ENCODE results near the gene PDE1C. TPM values are rescaled to one million over a fixed set of nuclear protein-coding genes. Genes with fewer than 3 reads are reported as not detected.

PDE1C gene
- total RNA-seq, 2 experiments from 2014 or later = not detected

GRCh38 chr7:32034052-32034451 is 36.2 kb downstream of the PDE1C start:
- Histone ChIP-seq H3K4me2 (ENCODE audit: low read length) (no peak overlapping the region), H3K9me3 (ENCODE audit: low read length) (no peaks in the 10 kb centered on the region), H4K20me1 (ENCODE audit: insufficient read depth, low read length) (no peaks in the 10 kb centered on the region), H3K79me2 (ENCODE audit: insufficient read depth, low read depth, low read length) (no peaks in the 10 kb centered on the region), H3K36me3 (ENCODE audit: insufficient read depth, low read length) (no peaks in the 10 kb centered on the region), H2AFZ (ENCODE audit: low read length) (no peak overlapping the region), H3K4me3 (ENCODE audit: low read depth, low read length, poor library complexity, severe bottlenecking) (no peak overlapping the region), H3K27ac (ENCODE audit: low read depth, low read length, poor library complexity, severe bottlenecking) (no peak overlapping the region), H3K4me1 (ENCODE audit: insufficient read depth, low read length, poor library complexity, severe bottlenecking) (no peaks in the 10 kb centered on the region), H3K9me2 (ENCODE audit: insufficient read depth, low read length) (no peaks in the 10 kb centered on the region)
- ChIA-PET POLR2A (interaction anchor here (0.7 kb wide), 2 partner anchors 577 to 1082 kb away, joined by 3 to 4 read pairs; no protein-coding TSS in a partner anchor), CTCF (ENCODE audit: unreplicated experiment) (no interaction called here)
- TF ChIP-seq EZH2phosphoT487 (IDR thresholded peaks at IDR 0.05; ENCODE audit: borderline replicate concordance, low read depth, low read length) (no peak), CTCF (conservative IDR thresholded peaks at IDR 0.05; ENCODE audit: low read length) (no peak)
- BruUV-seq (replicated peaks) = no TSS peak
- intact Hi-C loops (cut with micrococcal nuclease; ENCODE audit: unreplicated experiment) = no loop called here
- no peak for DNase-seq (ENCODE audit: low spot score)

GRCh38 chr7:32033006-32033405 is 37.2 kb downstream of the PDE1C start:
- Histone ChIP-seq H3K4me2 (ENCODE audit: low read length) (no peak overlapping the region), H3K4me3 (ENCODE audit: low read depth, low read length, poor library complexity, severe bottlenecking) (no peak overlapping the region), H3K4me1 (ENCODE audit: insufficient read depth, low read length, poor library complexity, severe bottlenecking) (no peaks in the 10 kb centered on the region), H3K79me2 (ENCODE audit: insufficient read depth, low read depth, low read length) (no peaks in the 10 kb centered on the region), H3K9me3 (ENCODE audit: low read length) (no peaks in the 10 kb centered on the region), H4K20me1 (ENCODE audit: insufficient read depth, low read length) (no peaks in the 10 kb centered on the region), H3K27ac (ENCODE audit: low read depth, low read length, poor library complexity, severe bottlenecking) (no peak overlapping the region), H3K36me3 (ENCODE audit: insufficient read depth, low read length) (no peaks in the 10 kb centered on the region), H2AFZ (ENCODE audit: low read length) (no peak overlapping the region), H3K9me2 (ENCODE audit: insufficient read depth, low read length) (no peaks in the 10 kb centered on the region)
- intact Hi-C loops (cut with micrococcal nuclease; ENCODE audit: unreplicated experiment) = no loop called here
- POLR2A ChIA-PET = no interaction called here
- DNase-seq (ENCODE audit: low spot score) = no peak
- CTCF ChIA-PET (ENCODE audit: unreplicated experiment) = no interaction called here
- no peak for TF ChIP-seq CTCF (conservative IDR thresholded peaks at IDR 0.05; ENCODE audit: low read length)
- TF ChIP-seq EZH2phosphoT487 (IDR thresholded peaks at IDR 0.05; ENCODE audit: borderline replicate concordance, low read depth, low read length) = no peak
- BruUV-seq (replicated peaks) = no TSS peak

- TF ChIP-seq EZH2phosphoT487 (IDR thresholded peaks at IDR 0.05; ENCODE audit: borderline replicate concordance, low read depth, low read length) = no peak
- no peak for TF ChIP-seq CTCF (conservative IDR thresholded peaks at IDR 0.05; ENCODE audit: low read length)
- no peaks in the 10 kb centered on the region for H3K4me1 ChIP-seq (ENCODE audit: insufficient read depth, low read length, poor library complexity, severe bottlenecking)
- no peaks in the 10 kb centered on the region for H3K36me3 ChIP-seq (ENCODE audit: insufficient read depth, low read length)
- DNase-seq (ENCODE audit: low spot score) = no peak
- no peak overlapping the region for H3K4me2 ChIP-seq (ENCODE audit: low read length)
- H2AFZ ChIP-seq (ENCODE audit: low read length) = no peak overlapping the region
- ChIA-PET CTCF (ENCODE audit: unreplicated experiment) (no interaction called here), POLR2A (no interaction called here)
- H3K27ac ChIP-seq (ENCODE audit: low read depth, low read length, poor library complexity, severe bottlenecking) = no peak overlapping the region
- H4K20me1 ChIP-seq (ENCODE audit: insufficient read depth, low read length) = no peaks in the 10 kb centered on the region
- no peaks in the 10 kb centered on the region for H3K9me3 ChIP-seq (ENCODE audit: low read length)
- no peaks in the 10 kb centered on the region for H3K9me2 ChIP-seq (ENCODE audit: insufficient read depth, low read length)
- H3K4me3 ChIP-seq (ENCODE audit: low read depth, low read length, poor library complexity, severe bottlenecking) = no peak overlapping the region
- no peaks in the 10 kb centered on the region for H3K79me2 ChIP-seq (ENCODE audit: insufficient read depth, low read depth, low read length)
- intact Hi-C loops (cut with micrococcal nuclease; ENCODE audit: unreplicated experiment) = no loop called here
- no TSS peak for BruUV-seq (replicated peaks)
Measured at GRCh38 chr7:32032211-32032610, 38.0 kb downstream of the PDE1C start.
